ENCODE measurements around the gene ZP1. TPM values are rescaled to one million over a fixed set of nuclear protein-coding genes. Genes with fewer than 3 reads are reported as not detected.

The ZP1 gene
- total and polyA plus RNA-seq, 2 of the 13 experiments (the other 11 are each of a cell fraction or from before 2014, with no cell fraction given): 0.16 TPM; not detected in 1

GRCh38 chr11:60841797-60842667, 25.3 kb upstream of the ZP1 start, which contains the start of gene CCDC86 (continued):
- TF ChIP-seq SOX13 (IDR thresholded peaks at IDR 0.05) (no peak), SOX13 (CRISPR knock-in tag; conservative IDR thresholded peaks at IDR 0.05 in 1 of 2, IDR thresholded peaks at IDR 0.05 in 1 of 2) (peak in 1 of 2 experiments; percentile 73; a peak in 2 of 4 replicates), ZNF678 (CRISPR knock-in tag; IDR thresholded peaks at IDR 0.05) (no peak), ATF7-NPFF (CRISPR knock-in tag; IDR thresholded peaks at IDR 0.05; ENCODE audit: low read depth) (no peak; the same call in none of the 2 replicates), ZBTB8A (CRISPR knock-in tag; IDR thresholded peaks at IDR 0.05; ENCODE audit: borderline replicate concordance, low read depth) (no peak), ZNF207 (IDR thresholded peaks at IDR 0.05; ENCODE audit: borderline replicate concordance) (no peak), ZNF484 (CRISPR knock-in tag; IDR thresholded peaks at IDR 0.05; ENCODE audit: borderline replicate concordance, low read depth) (no peak), CENPX (CRISPR knock-in tag; IDR thresholded peaks at IDR 0.05) (no peak), MTERF4 (CRISPR knock-in tag; IDR thresholded peaks at IDR 0.05) (peak; percentile 89; the same call in 1 of the 2 replicates), MAFG (CRISPR knock-in tag; IDR thresholded peaks at IDR 0.05) (no peak; the same call in none of the 2 replicates), ATAD3A (CRISPR knock-in tag; IDR thresholded peaks at IDR 0.05) (no peak), ZNF580 (CRISPR knock-in tag; IDR thresholded peaks at IDR 0.05; ENCODE audit: borderline replicate concordance, low read depth) (peak; percentile 98; the same call in 1 of the 2 replicates), PCBP2 (optimal IDR thresholded peaks at IDR 0.05; ENCODE audit: low read depth, low read length, poor library complexity, severe bottlenecking) (no peak), ETS1 (CRISPR knock-in tag; IDR thresholded peaks at IDR 0.05) (no peak), PAX8 (CRISPR knock-in tag; IDR thresholded peaks at IDR 0.05; ENCODE audit: borderline replicate concordance) (no peak), POGK (CRISPR knock-in tag; conservative IDR thresholded peaks at IDR 0.05) (no peak), ZNF83 (CRISPR knock-in tag; IDR thresholded peaks at IDR 0.05; ENCODE audit: borderline replicate concordance) (no peak)
